Stomach (tissue), 4 donors: Measurements from ENCODE around the gene POLE.

Experiments
- CTCF ChIP-seq, 7 experiments: fragments of 450-650 bp in 4 of 7; fragments of 200-600 bp in 3 of 7; sonication (generic) in 3 of 7; IDR thresholded peaks; one replicate each; pipeline ENCODE4 v1.5.1; 2016 to 2019; ENCODE audit warnings: antibody characterized with exemption in 7 of 7, control low read depth in 2 of 7, mild to moderate bottlenecking in 1 of 7
- POLR2A ChIP-seq, 4 donors: fragments of 450-650 bp; IDR thresholded peaks; one replicate each; pipeline ENCODE4 v1.6.1; 2016; ENCODE audit warnings: antibody characterized with exemption in 4 of 4, control low read depth in 2 of 4, mild to moderate bottlenecking in 1 of 4, moderate library complexity in 1 of 4
- POLR2AphosphoS5 ChIP-seq, 3 donors: sonication (generic); formaldehyde crosslinking; IDR thresholded peaks; one replicate each; pipeline ENCODE4 v1.6.1; 2016; ENCODE audit warnings: antibody characterized with exemption in 3 of 3

GRCh38 chr12:132605892-132606291 lies 81.2 kb downstream of the POLE start:
- TF ChIP-seq CTCF (IDR thresholded peaks at IDR 0.05) = no peak
- no peak for TF ChIP-seq POLR2A (IDR thresholded peaks at IDR 0.05)
- no peak for TF ChIP-seq POLR2AphosphoS5 (IDR thresholded peaks at IDR 0.05)
